NCI-H146 treated with DMSO at 0.1 percent for 48 hours (cell line): ENCODE data around the gene JCAD.
"Not testable (repeated sequence)": the region's sequence is repeated elsewhere in the genome, so short reads cannot be mapped to it uniquely, and the experiment has no call there.

ENCODE experiments used
- DNase-seq: peaks from one replicate; lab custom pipeline; 2025; ENCODE audit not compliant: unreplicated experiment; lab: John Stamatoyannopoulos, UW

The JCAD gene

GRCh38 chr10:30026578-30026977 lies 32.8 kb downstream of the JCAD start:
- no peak for DNase-seq

- no peak for DNase-seq
Observed at GRCh38 chr10:30026080-30026479, 33.3 kb downstream of the JCAD start.

GRCh38 chr10:30025428-30025827 lies 34.0 kb downstream of the JCAD start:
- DNase-seq = not testable (repeated sequence)

GRCh38 chr10:30022590-30022989 lies 36.8 kb downstream of the JCAD start:
- no peak for DNase-seq

- DNase-seq = no peak
Observed at GRCh38 chr10:30019468-30019867, 39.9 kb downstream of the JCAD start.

- DNase-seq = no peak
Observed at GRCh38 chr10:30018496-30018895, 40.9 kb downstream of the JCAD start.

GRCh38 chr10:30017966-30018365 lies 41.4 kb downstream of the JCAD start:
- DNase-seq = no peak

GRCh38 chr10:30017556-30017955 lies 41.8 kb downstream of the JCAD start:
- DNase-seq = no peak

- no peak for DNase-seq
Observed at GRCh38 chr10:30014511-30014910, 44.9 kb downstream of the JCAD start.

GRCh38 chr10:30013757-30014156 lies 45.6 kb downstream of the JCAD start:
- DNase-seq = no peak

- no peak for DNase-seq
Observed at GRCh38 chr10:30011956-30012647, 47.3 kb downstream of the JCAD start.

- no peak for DNase-seq
Observed at GRCh38 chr10:30011396-30011795, 48.0 kb downstream of the JCAD start.

GRCh38 chr10:30007406-30007805 lies 52.0 kb downstream of the JCAD start:
- DNase-seq = no peak

GRCh38 chr10:30006410-30006809 lies 53.0 kb downstream of the JCAD start:
- DNase-seq = peak; percentile 6

GRCh38 chr10:30005116-30005515 lies 54.3 kb downstream of the JCAD start:
- not testable (repeated sequence) for DNase-seq

- DNase-seq = peak; percentile 53
Observed at GRCh38 chr10:30002426-30003266, 56.7 kb downstream of the JCAD start.

GRCh38 chr10:30000802-30001571 lies 58.4 kb downstream of the JCAD start:
- no peak for DNase-seq

- DNase-seq = peak; percentile 65
Observed at GRCh38 chr10:29998142-29998808, 61.1 kb downstream of the JCAD start.

GRCh38 chr10:29994811-29995210 lies 64.6 kb downstream of the JCAD start:
- DNase-seq = no peak

- DNase-seq = no peak
Observed at GRCh38 chr10:29993319-29993915, 66.0 kb downstream of the JCAD start.

GRCh38 chr10:29992914-29993313 lies 66.5 kb downstream of the JCAD start:
- no peak for DNase-seq
